GM19463 (cell line): ENCODE data around the gene CDC20B.

Experiments
- ATAC-seq: cut with Tn5 transposase; IDR thresholded peaks from one replicate; pipeline ENCODE4 v1.9.1; 2021; ENCODE audit warnings: mild to moderate bottlenecking, moderate library complexity; ENCODE audit not compliant: unreplicated experiment

CDC20B gene

GRCh38 chr5:55172937-55173686, at the start of gene CDC20B:
CDC20B (minus strand) TSS chr5:55173177; CDS start chr5:55173000, 177 bp downstream.
- ATAC-seq: peak; percentile 94

GRCh38 chr5:55222092-55222984, 49.4 kb upstream of the CDC20B start:
- no peak for ATAC-seq

GRCh38 chr5:55220433-55221185, 47.6 kb upstream of the CDC20B start:
- no peak for ATAC-seq

- no peak for ATAC-seq
These were observed 46.8 kb upstream of the CDC20B start for GRCh38 chr5:55219770-55220169.

GRCh38 chr5:55218967-55219366, 46.0 kb upstream of the CDC20B start:
- no peak for ATAC-seq

- no peak for ATAC-seq
These were observed 38.4 kb upstream of the CDC20B start for GRCh38 chr5:55211184-55211874.

GRCh38 chr5:55205001-55205400, 32.0 kb upstream of the CDC20B start:
- ATAC-seq: no peak

GRCh38 chr5:55191165-55191564, 18.2 kb upstream of the CDC20B start:
- ATAC-seq: no peak

- ATAC-seq: no peak
These were observed 15.9 kb upstream of the CDC20B start for GRCh38 chr5:55188656-55189540.

GRCh38 chr5:55187370-55187769, 14.4 kb upstream of the CDC20B start:
- no peak for ATAC-seq

GRCh38 chr5:55180016-55180415, 7.0 kb upstream of the CDC20B start:
- ATAC-seq: no peak

- ATAC-seq: no peak
These were observed 4.1 kb upstream of the CDC20B start for GRCh38 chr5:55177078-55177477.

- no peak for ATAC-seq
These were observed 3.3 kb upstream of the CDC20B start for GRCh38 chr5:55176176-55176818.

- ATAC-seq: no peak
These were observed 2.8 kb upstream of the CDC20B start for GRCh38 chr5:55175781-55176175.

- peak; percentile 5 for ATAC-seq
These were observed 782 bp upstream of the CDC20B start for GRCh38 chr5:55173687-55174230.

- ATAC-seq: peak; percentile 46
These were observed 702 bp downstream of the CDC20B start for GRCh38 chr5:55172051-55172899.

- no peak for ATAC-seq
These were observed 1.5 kb downstream of the CDC20B start for GRCh38 chr5:55171471-55171870.

- ATAC-seq: no peak
These were observed 10.3 kb downstream of the CDC20B start for GRCh38 chr5:55162666-55163065.
